Measurements from ENCODE around the gene TMEM132D.
"Not testable (repeated sequence)": the region's sequence is repeated elsewhere in the genome, so short reads cannot be mapped to it uniquely, and the experiment has no call there.

Gene TMEM132D

DNA sequence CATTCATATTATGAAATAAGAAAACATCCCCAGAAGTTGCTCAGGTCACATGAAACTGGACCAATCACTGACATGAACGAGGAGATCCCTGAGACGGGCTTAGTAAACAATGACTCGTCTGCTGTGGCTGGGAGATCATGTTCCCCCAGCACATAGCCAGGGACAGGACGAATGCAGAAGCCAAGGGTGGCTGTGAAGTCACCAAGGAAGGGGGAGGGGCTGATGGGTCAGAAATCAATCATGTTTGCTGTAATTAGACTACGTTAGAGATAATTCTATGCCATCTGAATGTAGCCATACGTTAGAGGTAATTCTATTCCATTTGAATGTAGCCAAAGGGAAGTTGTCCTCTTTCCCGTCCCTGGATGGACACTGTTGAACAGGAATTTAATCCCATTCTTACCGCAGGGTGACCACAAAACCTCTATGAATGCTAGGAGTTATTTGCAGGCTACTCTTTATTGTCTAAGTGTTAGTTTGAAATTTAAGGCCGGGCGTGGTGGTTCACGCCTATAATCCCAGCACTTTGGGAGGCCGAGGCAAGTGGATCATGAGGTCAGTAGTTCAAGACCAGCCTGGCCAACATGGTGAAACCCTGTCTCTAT lies 332.9 kb downstream of the TMEM132D start:
- DNase-seq: no peak

DNA sequence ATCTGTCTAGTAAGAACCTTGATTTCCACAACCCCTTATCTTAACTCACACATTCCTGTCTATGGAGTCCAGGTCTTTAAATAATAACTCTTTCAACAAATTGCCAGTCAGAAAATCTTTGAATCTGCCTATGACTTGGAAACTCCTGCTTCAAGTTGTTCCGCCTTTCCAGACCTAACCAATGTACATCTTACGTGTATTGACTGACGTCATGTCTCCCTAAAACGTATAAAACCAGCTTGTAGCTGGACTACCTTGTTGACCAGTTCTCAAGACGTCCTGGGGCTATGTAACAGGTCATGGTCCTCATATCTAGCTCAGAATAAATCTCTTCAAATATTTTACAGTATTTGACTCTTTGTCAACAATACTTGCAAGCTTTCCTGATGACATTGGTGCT lies 337.0 kb downstream of the TMEM132D start:
- DNase-seq: no peak

DNA sequence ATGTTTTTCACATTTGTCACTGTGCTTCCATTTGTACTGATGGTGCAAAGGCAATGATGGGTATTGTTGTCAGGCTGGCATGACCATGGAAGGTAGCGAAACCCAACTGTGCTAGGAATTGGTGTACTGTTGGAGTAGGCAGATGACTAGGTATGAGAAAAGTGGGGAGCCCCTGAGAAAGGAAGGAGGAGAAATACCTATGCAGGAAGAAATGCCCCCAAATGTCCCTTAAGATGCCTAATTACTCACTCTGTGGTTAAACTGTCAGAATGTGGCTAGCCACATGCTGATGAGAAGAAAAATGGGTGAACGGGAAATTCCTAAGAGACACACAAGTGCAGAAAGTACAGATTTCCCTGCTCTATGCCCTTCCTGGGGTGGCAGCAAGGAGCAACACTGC lies 339.1 kb downstream of the TMEM132D start:
- no peak for DNase-seq

GRCh38 chr12:129563266-129563665 lies 340.6 kb downstream of the TMEM132D start:
- DNase-seq: no peak

DNA sequence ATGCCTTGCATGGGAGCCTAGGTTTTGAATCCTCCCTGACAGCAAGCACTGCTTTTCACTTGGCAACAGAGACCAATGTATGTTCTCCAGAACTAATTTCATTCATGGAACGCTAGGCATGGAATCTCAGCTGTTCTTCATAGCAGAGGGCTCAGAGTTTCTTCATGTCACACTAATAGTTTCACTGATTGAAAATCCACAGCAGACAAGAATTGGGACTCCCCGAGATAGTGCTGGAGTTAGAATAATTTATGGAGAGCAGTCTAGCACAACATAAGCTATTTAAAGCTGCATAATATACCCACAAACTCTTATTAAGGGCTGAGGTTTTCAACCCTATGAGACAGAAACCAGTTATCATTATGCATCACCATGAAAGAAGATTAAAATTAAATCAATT lies 342.5 kb downstream of the TMEM132D start:
- no peak for DNase-seq

GRCh38 chr12:129559776-129560175 lies 344.0 kb downstream of the TMEM132D start:
- no peak for DNase-seq

DNA sequence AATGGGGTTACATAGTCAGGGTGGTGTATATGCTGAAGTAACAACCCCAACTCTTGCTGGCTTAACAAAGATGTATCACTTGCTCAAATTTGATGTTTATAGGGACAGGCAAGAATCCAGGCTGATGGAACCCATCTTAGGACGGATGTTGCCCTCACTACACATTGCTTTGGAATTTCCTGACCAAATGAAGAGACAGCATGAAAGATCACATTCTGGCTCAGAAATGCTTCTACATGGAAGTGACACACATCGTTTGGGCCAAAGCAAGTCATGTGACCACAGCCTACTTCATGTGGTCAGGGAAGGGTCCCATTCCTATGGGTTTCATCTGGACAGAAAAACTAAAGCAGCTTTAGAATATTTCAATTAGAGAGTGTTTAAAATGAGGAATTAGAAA lies 345.8 kb downstream of the TMEM132D start:
- DNase-seq: no peak

DNA sequence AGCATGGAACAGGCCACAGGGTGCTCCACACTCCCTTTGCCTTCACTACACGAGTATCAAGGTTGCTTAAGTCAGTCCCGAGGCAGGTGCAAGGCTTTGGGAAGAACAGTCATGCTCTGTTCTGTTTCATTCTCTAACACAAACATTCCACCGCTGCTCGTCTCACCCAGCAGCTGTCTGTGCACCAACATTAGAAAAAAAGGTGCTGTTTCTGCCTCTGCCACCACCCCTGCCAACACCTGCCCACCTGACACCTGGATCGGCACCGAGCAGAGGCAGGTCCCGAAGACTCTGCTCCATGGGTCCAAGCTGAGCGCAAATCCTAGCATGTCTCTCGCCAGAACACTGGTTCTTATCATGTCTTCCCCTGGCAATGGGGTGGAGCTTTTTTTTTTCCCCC lies 347.7 kb downstream of the TMEM132D start:
- DNase-seq: no peak

GRCh38 chr12:129552996-129553750 lies 350.7 kb downstream of the TMEM132D start:
- no peak for DNase-seq

DNA sequence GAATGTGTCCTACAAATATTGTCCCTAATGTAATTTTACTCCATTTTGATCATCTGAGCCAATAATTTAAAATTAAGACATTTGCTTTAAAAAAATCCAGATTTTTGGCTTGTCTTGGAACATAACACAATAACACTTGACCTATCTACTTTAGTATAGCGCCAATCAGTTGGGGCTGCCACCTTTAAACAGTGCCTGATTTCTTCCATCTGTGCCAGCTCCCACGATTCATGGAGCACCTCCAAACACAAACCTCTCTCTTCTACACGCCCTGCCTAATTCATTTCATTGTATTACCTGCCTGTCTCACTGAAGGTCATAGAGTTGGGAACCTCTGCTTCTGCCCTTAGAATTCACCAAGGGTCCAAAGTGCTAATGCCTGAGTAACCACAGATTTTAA lies 352.4 kb downstream of the TMEM132D start:
- no peak for DNase-seq

- DNase-seq: no peak
Observed at GRCh38 chr12:129550353-129550752, 353.5 kb downstream of the TMEM132D start.

DNA sequence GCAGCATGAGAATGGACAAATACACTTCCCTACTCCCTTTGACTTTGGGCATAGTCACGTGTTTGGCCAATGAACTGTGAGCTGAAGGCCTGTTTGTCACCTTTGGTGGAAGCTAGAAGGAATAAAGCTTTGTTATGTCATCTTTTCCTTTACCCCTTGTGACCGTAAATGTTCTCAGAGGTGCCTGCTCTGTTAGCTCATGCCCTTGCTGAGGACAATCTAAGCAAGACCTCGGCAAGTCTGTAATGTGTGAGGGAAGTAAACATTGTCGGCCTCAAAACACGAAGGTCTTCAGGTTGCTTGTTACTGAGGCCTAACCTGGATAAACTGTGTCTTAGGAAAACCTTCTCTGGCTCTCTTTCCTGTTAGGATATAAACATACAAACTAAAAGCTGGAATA lies 354.2 kb downstream of the TMEM132D start:
- no peak for DNase-seq

GRCh38 chr12:129549020-129549419 lies 354.8 kb downstream of the TMEM132D start:
- not testable (repeated sequence) for DNase-seq

- DNase-seq: no peak
Observed at GRCh38 chr12:129544716-129545115, 359.1 kb downstream of the TMEM132D start.

- no peak for DNase-seq
Observed at GRCh38 chr12:129540954-129541353, 362.9 kb downstream of the TMEM132D start.

- DNase-seq: no peak
Observed at GRCh38 chr12:129540249-129540648, 363.6 kb downstream of the TMEM132D start.

DNA sequence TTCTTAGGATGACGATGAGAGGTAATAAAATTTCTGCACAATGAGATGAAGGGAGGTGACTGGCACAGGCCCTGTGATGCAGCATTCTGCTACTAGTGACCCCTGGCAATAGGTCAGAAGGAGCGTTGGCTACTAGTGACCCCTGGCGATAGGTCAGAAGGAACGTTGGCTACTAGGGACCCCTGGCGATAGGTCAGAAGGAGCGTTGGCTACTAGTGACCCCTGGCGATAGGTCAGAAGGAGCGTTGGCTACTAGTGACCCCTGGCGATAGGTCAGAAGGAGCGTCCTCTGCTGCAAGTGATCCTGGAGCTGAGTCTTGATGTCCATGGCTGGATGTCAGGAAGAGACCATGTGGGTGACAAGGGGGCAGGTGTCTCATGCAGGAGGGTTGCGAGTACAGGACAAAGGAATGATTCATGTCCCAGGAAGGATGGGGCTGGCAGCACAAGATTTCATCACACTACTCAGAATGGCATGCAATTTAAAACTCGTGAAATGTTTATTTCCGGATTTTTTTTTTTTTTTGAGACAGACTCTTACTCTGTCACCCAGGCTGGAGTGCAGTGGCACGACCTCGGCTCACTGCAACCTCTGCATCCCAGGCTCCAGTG lies 365.0 kb downstream of the TMEM132D start:
- not testable (repeated sequence) for DNase-seq

GRCh38 chr12:129538137-129538536 lies 365.7 kb downstream of the TMEM132D start:
- DNase-seq: no peak

DNA sequence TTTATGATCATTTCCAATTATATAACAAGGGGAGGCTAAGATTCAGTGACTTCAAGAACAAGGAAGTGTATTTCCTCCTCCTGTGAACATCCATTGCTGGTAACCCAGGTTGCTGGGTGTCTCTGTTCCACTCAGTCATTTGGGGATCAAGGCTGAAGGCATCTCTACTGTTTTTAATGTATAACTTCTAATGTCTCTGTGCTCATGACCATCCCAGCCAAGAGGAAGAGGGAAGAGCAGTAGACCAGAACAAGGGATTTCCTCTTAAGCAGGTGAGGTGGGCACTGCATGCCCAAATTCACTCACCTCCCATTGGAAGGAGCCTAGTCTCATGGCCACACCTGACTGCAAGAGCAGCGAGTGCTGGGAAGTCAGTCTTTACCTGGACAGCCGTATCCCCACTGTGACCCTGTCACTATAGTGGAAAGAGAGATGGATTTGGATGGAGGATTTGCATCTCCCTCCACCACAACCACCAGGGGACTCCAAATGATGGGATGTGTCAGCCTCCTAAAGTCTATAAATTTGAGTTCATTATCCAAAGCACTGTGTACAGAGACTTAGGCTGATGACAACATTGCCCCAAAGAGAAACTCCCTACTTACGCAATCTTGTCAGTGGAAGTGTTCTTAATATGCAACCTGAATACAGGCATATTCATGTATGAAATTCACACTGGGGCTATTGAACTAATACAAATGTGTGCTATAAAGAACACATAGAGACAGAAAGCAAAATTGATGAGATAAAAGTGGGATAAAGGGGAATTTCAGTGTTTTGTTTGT lies 368.7 kb downstream of the TMEM132D start:
- no peak for DNase-seq

GRCh38 chr12:129532707-129533499 lies 370.9 kb downstream of the TMEM132D start:
- no peak for DNase-seq

- DNase-seq: no peak
Observed at GRCh38 chr12:129532082-129532481, 371.7 kb downstream of the TMEM132D start.

- DNase-seq: no peak
Observed at GRCh38 chr12:129530984-129531383, 372.8 kb downstream of the TMEM132D start.

DNA sequence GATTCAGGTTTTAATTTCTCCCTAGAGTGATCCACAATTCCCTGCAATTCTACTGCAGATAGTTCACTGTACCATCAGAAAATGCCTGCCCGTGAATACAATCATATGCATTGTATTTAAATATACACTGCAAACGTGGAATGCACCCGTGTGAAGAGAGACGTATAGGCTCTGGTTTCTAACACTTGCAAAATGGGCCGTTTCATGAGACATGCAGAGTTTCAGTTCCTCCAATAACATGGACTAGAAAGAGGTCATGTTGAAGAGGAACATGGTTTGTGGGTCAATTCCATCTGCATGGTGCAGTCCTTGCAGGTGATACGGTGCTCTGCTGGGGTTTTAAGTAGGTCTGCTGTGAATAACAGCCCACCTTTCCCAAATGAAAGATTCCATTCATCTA lies 373.3 kb downstream of the TMEM132D start:
- no peak for DNase-seq

Measured in SIG-M5 (cell line).